Smooth muscle cell of the brain vasculature (primary cell): ENCODE measurements around the gene LDHD.
A peak's percentile ranks its signal among the peaks of the same experiment; 100 is the strongest.
"Not testable (repeated sequence)": the region's sequence is repeated elsewhere in the genome, so short reads cannot be mapped to it uniquely, and the experiment has no call there.

Experiments
- DNase-seq: peaks from one replicate; pipeline ENCODE4 v3.0.0-alpha.2; 2012; ENCODE audit warnings: low read depth, low spot score

Gene LDHD

DNA sequence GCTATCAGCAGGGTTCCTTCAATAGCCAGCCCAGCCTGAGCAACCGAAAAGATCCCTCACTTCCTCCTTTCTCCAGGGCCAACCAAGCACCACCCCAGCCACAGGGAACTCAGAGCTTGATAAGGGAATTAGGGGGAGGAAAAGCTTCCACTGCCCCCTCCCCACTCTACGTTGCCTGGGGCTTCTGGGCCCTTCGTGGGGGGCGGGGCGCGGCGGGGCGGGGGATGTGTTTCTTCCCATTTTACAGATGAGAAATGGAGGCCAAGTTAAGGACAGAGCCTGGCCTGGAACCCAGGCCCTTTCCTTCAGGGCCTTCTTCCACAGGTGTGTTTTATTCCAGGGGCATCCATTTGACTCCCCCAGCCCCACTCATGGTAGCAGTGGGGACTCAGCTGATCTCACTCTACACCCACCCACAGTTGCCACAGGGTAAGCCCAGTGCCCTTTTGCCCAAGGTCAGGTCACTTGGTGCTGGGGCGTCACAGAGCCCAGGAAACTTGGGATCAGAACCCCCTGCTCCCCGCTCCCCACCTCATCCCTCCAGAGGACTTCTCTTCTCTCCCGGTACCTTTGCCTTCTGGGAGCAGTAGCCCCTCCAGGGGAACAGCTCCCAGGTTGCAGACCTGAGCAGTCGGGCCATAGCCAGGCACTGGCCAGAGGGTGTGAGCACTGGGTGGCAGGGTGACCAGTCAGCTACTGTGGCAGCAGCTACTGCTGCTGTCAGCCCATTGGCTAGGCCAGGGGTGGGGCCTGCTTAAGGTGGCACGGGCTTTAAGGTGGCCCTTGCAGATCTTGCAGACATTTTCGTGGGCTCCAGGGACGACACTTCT is at the start of gene LDHD:
Gene LDHD (minus strand): TSS at position 700 of the 830 bp plus-strand sequence. CDS start 60 bp downstream, at position 640.
- DNase-seq = no peak

DNA sequence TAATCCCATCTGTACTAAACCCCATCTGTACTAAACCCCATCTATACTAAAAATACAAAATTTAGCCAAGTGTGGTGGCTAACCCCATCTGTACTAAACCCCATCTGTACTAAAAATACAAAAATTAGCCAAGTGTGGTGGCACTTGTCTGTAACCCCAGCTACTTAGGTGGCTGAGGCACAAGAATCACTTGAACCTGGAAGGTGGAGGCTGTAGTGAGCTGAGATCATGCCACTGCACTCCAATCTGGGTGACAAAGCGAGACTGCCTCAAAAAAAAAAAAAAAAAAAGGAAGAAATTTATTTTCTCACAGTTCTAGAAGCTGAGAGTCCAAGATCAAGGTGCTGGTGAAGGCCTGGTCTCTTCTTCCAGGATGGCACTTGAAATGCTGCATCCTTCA is 43.8 kb upstream of the LDHD start:
- no peak for DNase-seq

DNA sequence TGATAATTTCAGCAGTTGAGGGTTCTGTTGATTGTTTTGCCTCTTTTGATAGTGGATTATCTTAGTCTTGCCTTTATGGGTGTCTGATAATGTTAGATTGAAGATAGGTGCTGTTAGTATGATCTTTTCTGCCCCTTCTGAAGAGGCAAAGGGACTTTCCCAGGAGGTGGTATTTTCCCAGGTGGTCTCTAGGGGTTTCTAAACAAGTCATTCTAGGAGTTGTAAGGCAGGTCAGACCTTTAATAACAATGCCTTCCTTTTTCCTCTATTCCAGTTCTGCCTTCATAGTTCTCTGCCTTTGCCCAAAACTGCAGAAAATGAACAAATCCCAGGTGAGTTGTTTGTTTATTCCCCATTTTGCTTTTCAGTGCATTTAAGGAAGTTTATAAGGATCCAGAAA is 36.1 kb upstream of the LDHD start:
- no peak for DNase-seq

DNA sequence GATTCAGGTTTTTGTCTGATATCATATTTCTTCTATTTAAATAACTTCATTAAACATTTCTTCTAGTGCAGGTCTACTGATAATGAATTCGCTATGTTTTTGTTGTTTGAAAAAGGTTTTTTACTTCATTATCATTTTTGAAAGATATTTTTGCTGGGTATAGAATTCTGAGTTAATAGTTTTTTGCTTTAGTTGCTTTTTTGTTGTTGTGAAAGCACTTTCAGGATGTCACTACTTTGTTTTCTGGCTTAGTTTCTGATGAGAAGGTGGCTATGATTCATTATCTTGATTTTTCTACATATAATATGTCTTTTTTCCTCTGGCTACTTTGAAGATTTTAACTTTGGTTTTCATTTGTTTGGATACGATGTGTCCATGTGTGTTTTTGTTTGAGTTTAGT is 35.2 kb upstream of the LDHD start:
- DNase-seq = no peak

DNA sequence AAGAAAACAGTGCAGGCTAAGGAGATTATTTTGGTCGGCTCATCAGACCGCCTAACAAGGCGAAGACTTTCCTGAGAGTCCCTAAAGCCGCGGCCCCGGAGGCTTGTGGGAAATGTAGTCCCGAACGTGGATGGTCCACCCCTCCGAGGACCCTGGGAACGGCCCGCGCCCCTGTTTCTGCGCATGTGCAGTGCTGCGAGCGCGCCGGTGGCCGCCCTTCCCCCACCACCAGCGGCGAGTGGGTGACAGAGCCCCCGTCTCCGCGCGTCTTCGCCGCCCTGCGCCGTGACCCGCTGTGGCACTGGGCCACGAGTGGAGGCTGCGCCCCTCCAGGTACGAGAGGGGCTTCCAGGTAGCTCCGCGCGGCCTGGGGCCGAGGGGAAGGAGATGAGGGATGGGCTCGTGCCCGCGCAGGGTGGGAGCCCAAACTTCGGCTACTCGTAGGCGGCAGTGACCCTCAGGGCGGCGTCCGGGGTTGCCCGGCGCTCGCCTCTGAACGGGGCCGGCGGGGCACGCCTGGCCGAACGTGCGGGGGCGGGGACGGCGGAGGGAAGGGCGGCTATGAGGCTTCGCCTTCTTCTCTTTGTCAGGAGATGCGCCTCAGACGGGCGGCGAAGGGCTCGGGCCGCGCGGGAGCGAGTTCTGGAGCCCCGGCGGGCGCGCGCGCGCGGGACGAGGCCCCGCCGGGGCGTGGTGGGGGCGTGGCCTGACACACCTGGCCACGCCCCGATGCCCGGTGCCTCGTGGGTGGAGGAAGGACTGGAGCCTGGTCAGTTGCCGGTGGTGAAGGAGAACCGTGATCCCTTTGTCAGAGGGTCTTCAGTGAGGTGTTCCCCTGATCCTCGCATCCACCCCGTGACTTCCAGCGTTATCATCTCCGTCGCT is 32.0 kb upstream of the LDHD start, which contains the start of gene ZFP1:
Gene ZFP1 (plus strand): TSS at position 214 of the 885 bp plus-strand sequence. CDS start 4,428 bp downstream, outside the sequence.
- DNase-seq = peak; percentile 82

DNA sequence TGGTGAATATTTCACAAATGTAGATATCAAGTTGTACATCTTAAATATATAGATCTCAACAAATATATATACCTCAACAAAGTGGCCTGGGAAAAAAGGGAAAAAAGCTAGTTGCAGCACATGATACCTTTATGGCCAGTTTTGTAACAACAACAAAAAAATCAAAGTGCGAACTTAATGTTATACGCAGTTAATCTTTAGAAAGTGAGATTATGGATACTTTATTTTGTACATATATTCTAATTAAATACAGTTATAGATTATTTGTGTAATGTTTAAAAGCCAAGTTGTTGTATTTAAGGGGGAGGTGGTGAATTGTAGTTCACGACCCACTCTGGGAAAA is 31.4 kb upstream of the LDHD start:
- no peak for DNase-seq

- no peak for DNase-seq
These were observed 27.4 kb upstream of the LDHD start for GRCh38 chr16:75143941-75144340.

- DNase-seq = no peak
These were observed 22.9 kb upstream of the LDHD start for GRCh38 chr16:75139498-75139897.

DNA sequence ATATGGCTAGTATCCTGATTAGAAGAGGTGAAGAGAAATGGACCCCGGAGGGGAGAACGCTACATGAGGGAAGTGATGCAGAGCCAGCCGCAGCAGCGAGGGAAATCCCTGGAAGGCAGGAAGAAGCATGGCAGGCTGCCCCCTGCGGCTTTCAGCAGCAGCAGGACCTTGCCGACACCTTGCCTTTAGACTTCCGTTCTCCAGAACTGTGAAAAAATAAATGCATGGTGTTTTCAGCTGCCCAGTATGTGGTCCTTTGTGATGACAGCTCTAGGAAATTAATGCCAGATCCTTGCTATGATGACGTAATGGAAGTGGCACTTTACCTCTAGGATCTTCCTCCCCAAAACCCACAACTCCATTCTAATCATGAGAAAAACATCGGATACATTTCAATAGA is 22.1 kb upstream of the LDHD start:
- DNase-seq = no peak

GRCh38 chr16:75138233-75138632 is 21.7 kb upstream of the LDHD start:
- DNase-seq = no peak

GRCh38 chr16:75131081-75131480 is 14.5 kb upstream of the LDHD start:
- no peak for DNase-seq

DNA sequence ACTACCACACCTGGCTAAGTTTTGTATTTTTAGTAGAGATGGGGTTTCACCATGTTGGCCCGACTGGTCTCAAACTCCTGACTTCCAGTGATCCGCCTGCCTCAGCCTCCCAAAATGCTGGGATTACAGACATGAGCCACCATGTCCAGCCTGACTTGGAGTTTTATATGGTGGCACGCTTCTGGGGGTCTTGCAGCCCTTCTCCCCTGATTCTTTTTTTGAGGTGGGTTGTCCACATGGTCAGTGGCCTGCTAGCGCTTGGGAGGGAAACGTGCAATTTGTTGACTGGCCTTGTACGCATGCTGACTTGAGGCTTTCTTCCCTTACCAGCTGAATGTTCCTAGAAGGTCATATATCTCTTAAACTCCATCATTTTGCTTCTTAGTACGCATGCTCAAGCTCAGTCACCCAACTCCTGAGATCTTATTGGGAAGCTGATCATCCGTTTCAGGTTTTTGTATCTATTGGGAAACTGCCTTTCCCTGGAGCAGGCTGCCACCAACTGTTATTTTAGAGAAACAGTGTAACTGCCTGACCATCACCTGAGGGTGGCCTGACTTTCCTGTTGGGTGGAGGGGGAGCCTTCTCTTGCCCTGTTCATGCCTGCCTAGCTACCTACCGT is 13.7 kb upstream of the LDHD start:
- no peak for DNase-seq

DNA sequence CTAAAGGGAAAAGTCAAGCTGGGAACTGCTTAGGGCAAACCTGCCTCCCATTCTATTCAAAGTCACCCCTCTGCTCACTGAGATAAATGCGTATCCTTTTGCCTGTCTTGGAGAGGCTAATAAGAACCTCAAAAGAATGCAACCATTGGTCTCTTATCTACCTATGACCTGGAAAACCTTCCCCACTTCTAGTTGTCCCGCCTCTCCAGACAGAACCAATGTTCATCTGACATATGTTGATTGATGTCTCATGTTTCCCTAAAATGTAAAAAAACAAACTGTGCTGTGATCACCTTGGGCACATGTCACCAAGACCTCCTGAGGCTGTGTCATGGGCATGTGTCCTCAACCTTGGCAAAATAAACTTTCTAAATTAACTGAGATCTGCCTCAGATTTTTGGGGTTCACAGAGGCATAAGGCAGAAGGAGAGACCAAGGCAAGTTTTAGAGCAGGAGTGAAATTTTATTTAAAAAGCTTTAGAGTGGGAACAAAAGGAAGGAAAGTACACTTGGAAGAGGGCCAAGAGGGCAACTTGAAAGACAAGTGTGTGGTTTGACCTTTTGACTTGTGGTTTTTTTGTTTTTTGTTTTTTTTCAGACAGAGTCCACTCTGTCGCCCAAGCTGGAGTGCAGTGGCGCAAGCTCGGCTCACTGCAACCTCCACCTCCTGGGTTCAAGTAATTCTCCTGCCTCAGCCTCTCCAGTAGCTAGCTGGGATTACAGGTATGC is 13.0 kb upstream of the LDHD start:
- DNase-seq = not testable (repeated sequence)

GRCh38 chr16:75127713-75128415 is 11.3 kb upstream of the LDHD start:
- no peak for DNase-seq

DNA sequence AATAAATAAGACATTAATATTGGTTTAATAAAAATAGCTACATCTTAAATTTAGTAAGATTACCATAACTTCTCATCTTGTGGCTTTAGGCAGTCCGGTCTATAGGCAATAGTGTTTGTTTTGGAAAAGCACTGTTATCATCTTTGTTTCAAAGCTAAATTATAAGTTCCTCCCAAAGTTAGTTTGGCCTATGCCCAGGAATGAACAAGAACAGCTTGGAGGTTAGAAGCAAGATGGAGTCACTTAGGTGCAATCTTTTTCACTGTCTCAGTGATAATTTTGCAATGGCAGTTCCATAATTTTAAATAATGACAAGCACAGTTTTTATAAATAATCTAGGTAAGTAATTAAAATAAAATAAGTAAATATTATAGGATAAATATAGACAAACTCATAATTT is 6.0 kb upstream of the LDHD start:
- no peak for DNase-seq

GRCh38 chr16:75121949-75122568 is 5.5 kb upstream of the LDHD start:
- DNase-seq = no peak

DNA sequence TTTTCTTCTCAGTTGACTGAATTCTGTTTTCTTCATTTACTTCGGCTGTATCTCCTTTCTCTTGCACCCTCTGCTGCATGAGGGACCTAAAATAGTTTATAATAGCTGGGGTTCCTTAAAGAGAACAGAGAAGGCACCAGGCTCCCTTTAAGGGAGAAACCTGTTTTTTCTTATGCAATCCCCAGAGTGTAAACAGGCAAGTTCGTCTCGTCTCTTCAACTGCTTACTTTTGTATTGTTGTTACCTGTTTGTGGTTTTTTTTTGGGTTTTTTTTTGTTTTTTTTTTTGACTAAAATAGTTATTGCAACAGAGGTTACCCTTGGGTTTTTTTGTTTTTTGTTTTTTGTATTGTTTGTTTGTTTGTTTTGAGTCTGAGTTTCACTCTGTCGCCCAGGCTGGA is 3.7 kb upstream of the LDHD start:
- DNase-seq = no peak

- no peak for DNase-seq
These were observed 2.5 kb upstream of the LDHD start for GRCh38 chr16:75118943-75119539.

DNA sequence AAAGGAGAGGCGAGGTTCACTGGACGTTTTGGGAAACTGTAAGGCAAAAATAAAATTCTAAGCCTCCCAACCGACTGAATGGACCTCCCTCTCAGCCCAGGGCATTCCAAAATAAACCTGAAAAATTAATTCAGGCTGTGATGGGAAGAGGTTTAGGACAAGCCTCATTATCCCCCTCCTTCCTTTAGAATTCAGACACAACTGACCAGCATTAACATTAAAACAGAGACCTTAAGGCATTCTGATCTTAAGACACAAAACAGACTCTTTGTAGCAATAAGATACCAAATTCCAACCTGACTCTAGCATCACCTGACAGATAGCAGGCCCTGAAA is 298 bp upstream of the LDHD start:
- no peak for DNase-seq
